22Rv1 (cell line): ENCODE results near the gene CTDSPL.

ENCODE experiments used
- ZFX ChIP-seq: fragments of 450-650 bp; IDR thresholded peaks from 2 replicates; pipeline ENCODE4 v1.6.1; 2017; ENCODE audit warnings: antibody characterized with exemption, borderline replicate concordance
- TF ChIP-seq, protein P1 (sequence below): fragments of 450-650 bp; IDR thresholded peaks from 2 replicates; pipeline ENCODE4 v1.5.1; 2017; ENCODE audit warnings: mild to moderate bottlenecking

- TF ChIP-seq, protein P1, sequence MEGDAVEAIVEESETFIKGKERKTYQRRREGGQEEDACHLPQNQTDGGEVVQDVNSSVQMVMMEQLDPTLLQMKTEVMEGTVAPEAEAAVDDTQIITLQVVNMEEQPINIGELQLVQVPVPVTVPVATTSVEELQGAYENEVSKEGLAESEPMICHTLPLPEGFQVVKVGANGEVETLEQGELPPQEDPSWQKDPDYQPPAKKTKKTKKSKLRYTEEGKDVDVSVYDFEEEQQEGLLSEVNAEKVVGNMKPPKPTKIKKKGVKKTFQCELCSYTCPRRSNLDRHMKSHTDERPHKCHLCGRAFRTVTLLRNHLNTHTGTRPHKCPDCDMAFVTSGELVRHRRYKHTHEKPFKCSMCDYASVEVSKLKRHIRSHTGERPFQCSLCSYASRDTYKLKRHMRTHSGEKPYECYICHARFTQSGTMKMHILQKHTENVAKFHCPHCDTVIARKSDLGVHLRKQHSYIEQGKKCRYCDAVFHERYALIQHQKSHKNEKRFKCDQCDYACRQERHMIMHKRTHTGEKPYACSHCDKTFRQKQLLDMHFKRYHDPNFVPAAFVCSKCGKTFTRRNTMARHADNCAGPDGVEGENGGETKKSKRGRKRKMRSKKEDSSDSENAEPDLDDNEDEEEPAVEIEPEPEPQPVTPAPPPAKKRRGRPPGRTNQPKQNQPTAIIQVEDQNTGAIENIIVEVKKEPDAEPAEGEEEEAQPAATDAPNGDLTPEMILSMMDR = no peak
- TF ChIP-seq ZFX = no peak
Measured at GRCh38 chr3:37847689-37848088, 14.0 kb upstream of the CTDSPL start.
